ENCODE data around the gene SLC7A6. TPM values are rescaled to one million over a fixed set of nuclear protein-coding genes. Genes with fewer than 3 reads are reported as not detected.

Gene SLC7A6
- total RNA-seq, 1 donor from 2014 or later: 44.2 TPM

DNA sequence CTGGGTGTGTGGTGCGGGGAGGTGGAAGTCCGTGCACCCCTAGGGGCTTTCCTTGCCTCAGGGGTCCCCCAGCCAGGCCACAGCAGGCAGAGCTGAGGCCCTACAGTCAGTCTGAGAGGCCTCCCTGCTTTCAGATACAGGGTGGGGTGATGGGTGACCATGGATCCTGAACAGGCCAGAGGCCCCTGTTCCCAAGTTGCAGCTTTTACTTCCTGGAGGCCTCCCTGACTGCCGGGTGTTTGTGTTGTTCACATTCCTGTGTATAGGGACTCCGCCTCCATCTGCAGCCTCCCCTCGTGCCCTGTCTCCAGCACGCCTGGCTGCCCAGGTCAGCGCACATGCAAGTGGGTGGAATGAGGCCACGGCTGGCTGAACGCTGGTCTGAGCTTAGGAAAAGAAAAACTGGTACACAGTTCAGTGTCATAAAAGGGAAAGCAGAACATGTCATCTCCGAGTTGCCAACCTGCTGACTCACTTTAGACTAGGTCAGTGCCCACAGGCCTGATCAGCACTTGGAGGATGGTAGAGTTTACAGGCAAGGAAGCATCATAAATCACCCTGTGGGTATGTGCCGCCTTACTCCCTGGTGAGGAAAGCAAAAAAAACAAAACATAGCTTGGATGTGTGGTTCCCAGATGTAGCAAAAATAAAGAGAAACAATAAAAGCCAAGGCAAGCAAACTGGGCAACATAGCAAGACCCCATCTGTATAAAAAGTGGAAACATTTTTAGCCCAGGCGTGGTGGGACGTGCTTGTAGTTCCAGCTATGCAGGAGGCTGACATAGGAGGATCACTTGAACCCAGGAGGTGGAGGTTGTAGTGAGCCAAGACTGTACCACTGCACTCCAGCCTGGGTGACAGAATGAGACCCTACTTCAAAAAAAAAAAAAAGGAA is 6.2 kb upstream of the SLC7A6 start:
- H3K9me3 ChIP-seq (replicated peaks): no peaks in the 10 kb centered on the region
- H3K4me1 ChIP-seq: peaks cover 84% of the 10 kb centered on the region
- peaks cover 77% of the 10 kb centered on the region for H3K36me3 ChIP-seq
- no peaks in the 10 kb centered on the region for H3K27me3 ChIP-seq (ENCODE audit: low read depth)
- peak; percentile 50 for DNase-seq
- peak overlapping the region; percentile 93 for H3K27ac ChIP-seq (replicated peaks)
- intact Hi-C loops (cut with micrococcal nuclease): no loop called here
- no peak overlapping the region for H3K4me3 ChIP-seq
- TF ChIP-seq, protein P1, sequence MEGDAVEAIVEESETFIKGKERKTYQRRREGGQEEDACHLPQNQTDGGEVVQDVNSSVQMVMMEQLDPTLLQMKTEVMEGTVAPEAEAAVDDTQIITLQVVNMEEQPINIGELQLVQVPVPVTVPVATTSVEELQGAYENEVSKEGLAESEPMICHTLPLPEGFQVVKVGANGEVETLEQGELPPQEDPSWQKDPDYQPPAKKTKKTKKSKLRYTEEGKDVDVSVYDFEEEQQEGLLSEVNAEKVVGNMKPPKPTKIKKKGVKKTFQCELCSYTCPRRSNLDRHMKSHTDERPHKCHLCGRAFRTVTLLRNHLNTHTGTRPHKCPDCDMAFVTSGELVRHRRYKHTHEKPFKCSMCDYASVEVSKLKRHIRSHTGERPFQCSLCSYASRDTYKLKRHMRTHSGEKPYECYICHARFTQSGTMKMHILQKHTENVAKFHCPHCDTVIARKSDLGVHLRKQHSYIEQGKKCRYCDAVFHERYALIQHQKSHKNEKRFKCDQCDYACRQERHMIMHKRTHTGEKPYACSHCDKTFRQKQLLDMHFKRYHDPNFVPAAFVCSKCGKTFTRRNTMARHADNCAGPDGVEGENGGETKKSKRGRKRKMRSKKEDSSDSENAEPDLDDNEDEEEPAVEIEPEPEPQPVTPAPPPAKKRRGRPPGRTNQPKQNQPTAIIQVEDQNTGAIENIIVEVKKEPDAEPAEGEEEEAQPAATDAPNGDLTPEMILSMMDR (IDR thresholded peaks at IDR 0.05; ENCODE audit: borderline replicate concordance): no peak

DNA sequence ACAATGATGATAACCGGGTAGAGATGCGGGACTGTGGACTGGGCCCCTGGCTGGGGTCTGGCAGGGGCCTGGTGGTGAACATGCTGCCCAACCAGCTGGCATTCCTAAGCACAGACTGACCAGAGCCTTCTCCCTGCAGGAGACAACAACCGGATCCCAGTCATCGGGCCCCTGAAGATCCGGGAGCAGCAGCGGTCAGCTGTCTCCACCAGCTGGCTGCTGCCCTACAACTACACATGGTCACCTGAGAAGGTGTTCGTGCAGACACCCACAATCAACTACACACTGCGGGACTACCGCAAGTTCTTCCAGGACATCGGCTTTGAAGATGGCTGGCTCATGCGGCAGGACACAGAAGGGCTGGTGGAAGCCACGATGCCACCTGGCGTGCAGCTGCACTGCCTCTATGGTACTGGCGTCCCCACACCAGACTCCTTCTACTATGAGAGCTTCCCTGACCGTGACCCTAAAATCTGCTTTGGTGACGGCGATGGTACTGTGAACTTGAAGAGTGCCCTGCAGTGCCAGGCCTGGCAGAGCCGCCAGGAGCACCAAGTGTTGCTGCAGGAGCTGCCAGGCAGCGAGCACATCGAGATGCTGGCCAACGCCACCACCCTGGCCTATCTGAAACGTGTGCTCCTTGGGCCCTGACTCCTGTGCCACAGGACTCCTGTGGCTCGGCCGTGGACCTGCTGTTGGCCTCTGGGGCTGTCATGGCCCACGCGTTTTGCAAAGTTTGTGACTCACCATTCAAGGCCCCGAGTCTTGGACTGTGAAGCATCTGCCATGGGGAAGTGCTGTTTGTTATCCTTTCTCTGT is 5.1 kb upstream of the SLC7A6 start:
- Histone ChIP-seq H3K9me3 (replicated peaks) (no peaks in the 10 kb centered on the region), H3K36me3 (peaks cover 69% of the 10 kb centered on the region), H3K27ac (replicated peaks) (peak overlapping the region; percentile 93), H3K4me3 (no peak overlapping the region), H3K27me3 (ENCODE audit: low read depth) (no peaks in the 10 kb centered on the region), H3K4me1 (peaks cover 84% of the 10 kb centered on the region)
- intact Hi-C loops (cut with micrococcal nuclease): no loop called here
- DNase-seq: peak; percentile 46
- TF ChIP-seq, protein P1 (IDR thresholded peaks at IDR 0.05; ENCODE audit: borderline replicate concordance): no peak

DNA sequence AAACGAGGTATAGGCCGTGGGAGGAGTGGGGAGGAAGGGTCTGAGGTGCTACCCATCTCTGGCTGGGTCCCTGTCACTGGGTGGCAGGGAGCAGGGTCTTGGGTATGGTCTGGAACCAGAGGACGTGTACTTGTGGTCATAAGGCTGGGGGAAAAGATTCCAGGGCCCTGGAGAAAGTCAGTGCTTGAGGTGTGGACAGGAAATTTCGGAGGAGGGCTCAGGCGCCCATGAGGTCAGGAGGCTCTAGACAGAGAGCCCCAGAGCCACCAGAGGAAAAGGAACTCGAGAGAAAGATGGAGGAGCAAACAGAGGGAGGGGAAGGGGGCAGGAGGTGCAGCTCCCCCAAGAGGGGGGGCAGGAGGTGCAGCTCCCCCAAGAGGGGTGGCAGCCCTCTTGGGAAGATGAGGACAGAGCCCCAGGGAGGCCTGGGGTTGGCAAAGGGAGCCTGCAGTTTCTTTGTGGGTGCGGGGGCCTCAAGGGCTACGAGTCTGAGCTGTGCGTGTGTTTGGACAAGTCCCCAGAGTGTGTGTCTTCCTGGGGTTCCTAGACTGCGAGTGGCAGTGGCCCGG is 683 bp upstream of the SLC7A6 start:
- Histone ChIP-seq H3K27ac (replicated peaks) (peak overlapping the region; percentile 99), H3K9me3 (replicated peaks) (no peaks in the 10 kb centered on the region), H3K36me3 (peaks cover 33% of the 10 kb centered on the region), H3K4me1 (peaks cover 85% of the 10 kb centered on the region), H3K4me3 (peak overlapping the region; percentile 80), H3K27me3 (ENCODE audit: low read depth) (no peaks in the 10 kb centered on the region)
- TF ChIP-seq, protein P1 (IDR thresholded peaks at IDR 0.05; ENCODE audit: borderline replicate concordance): no peak
- no peak for DNase-seq
- intact Hi-C loops (cut with micrococcal nuclease): loop anchor here (5.0 kb wide), 1 partner anchor 64 kb away; no protein-coding TSS in a partner anchor

DNA sequence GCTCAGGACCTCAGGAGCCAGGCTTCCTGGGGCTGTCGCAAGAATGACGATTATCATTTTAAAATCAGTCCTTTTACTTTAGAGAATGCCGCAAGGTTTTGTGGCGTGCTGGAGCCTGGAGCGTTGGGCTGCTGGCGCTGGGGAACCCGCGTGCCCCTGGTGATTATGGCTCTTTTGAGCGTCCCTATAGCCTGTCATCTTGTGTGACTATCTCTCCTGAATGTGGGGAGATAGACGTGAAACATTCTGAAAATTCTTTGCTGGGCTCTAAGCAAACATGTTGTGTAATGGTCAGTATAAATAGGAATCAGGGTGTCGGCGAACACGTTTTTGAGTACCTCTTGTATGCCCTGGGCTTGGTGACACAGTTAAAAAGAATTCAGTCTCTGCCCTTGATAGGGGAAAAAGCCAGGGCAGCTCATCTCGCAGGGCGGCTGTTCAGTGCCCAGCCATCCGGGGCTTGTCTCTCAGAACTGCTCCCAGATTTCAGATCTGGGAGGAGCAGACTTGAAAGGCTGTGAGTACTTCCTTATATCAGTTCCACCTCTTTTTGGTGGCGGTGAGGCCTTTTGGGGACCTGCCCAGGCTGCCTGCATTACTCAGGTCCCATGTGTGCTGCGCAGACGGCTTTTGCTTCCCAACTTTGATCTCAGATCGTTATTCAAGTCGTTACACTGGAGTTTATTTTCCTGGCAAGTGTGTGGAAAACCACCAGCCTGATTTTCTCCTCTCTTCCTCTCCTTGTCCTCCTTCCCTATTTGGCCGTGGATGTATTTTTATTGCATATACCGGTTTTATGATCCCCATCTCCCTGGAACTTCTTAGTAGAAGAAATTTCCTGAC is 973 bp downstream of the SLC7A6 start:
- DNase-seq: peak; percentile 40
- H3K27me3 ChIP-seq (ENCODE audit: low read depth): no peaks in the 10 kb centered on the region
- intact Hi-C loops (cut with micrococcal nuclease): no loop called here
- H3K27ac ChIP-seq (replicated peaks): peak overlapping the region; percentile 99
- TF ChIP-seq, protein P1 (IDR thresholded peaks at IDR 0.05; ENCODE audit: borderline replicate concordance): no peak
- H3K4me1 ChIP-seq: peaks cover 87% of the 10 kb centered on the region
- H3K9me3 ChIP-seq (replicated peaks): no peaks in the 10 kb centered on the region
- peaks cover 21% of the 10 kb centered on the region for H3K36me3 ChIP-seq
- peak overlapping the region; percentile 80 for H3K4me3 ChIP-seq
